Fibroblast of mammary gland (primary cell): ENCODE results near the gene NETO2.
"Not testable (repeated sequence)": the region's sequence is repeated elsewhere in the genome, so short reads cannot be mapped to it uniquely, and the experiment has no call there.

Experiments
- DNase-seq: peaks from one replicate; pipeline ENCODE4 v3.0.0-alpha.2; 2010; ENCODE audit warnings: low read depth
- H3K4me3 ChIP-seq: 2 replicates; pipeline ENCODE4 v1.5.1; 2011; ENCODE audit warnings: low read depth, mild to moderate bottlenecking, low read length, moderate library complexity; ENCODE audit not compliant: control insufficient read depth
- TF ChIP-seq, protein P1 (sequence below): conservative IDR thresholded peaks from 2 replicates; pipeline ENCODE4 v1.5.1; 2011; ENCODE audit warnings: low read depth, low read length, inconsistent platforms; ENCODE audit not compliant: control insufficient read depth, insufficient read depth

Gene NETO2

DNA sequence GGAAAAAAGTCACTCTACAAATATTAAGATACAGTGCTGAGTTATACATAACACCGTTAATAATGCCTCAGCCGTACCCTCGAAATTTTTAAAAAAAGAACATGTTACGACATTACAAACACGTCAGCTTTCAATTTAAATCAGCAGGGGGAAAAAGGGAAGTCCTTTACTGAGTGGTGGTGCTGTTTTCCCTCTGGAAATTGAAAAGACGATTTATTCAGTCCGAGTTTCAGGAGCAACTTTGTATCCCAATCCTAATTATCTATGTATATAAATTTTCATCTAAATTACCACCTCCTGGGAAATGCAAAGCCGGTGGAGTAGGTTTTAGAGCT, 1.3 kb downstream of the NETO2 start:
- peak; percentile 59 for DNase-seq
- TF ChIP-seq, protein P1, sequence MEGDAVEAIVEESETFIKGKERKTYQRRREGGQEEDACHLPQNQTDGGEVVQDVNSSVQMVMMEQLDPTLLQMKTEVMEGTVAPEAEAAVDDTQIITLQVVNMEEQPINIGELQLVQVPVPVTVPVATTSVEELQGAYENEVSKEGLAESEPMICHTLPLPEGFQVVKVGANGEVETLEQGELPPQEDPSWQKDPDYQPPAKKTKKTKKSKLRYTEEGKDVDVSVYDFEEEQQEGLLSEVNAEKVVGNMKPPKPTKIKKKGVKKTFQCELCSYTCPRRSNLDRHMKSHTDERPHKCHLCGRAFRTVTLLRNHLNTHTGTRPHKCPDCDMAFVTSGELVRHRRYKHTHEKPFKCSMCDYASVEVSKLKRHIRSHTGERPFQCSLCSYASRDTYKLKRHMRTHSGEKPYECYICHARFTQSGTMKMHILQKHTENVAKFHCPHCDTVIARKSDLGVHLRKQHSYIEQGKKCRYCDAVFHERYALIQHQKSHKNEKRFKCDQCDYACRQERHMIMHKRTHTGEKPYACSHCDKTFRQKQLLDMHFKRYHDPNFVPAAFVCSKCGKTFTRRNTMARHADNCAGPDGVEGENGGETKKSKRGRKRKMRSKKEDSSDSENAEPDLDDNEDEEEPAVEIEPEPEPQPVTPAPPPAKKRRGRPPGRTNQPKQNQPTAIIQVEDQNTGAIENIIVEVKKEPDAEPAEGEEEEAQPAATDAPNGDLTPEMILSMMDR = no peak
- peak overlapping the region; percentile 63 for H3K4me3 ChIP-seq

DNA sequence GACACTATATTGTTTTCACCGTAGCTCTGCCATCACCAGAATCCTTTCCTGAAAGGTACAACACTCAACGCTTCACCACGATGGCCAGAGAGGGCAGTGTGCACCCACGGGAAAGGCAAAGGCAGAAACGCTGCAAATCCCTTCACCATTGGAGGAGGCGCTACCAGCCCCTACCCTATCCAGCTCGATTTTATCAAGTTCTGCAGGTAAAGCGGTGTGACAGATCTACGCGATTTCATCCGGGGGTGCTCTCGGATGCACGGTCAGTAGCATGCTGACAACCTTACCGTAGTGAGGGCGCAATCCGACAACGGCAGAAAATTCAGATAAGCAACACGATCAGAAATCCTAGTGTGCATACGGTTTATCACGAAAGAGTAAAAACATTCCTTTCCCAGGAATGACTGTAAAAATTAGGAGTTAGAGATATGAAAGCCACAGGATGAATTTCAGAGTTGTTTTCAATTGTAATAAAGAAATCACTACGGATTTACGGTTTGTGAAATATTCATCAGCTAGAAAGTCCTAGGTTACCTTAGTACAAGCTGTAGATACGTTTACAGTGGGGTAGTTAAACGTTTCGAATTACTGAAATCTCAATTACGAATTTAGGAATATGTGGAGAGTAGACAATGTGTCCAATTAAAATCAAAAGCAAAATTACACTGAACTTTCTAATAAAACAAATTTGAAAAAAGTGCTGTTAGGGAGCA, 1.8 kb downstream of the NETO2 start:
- peak; percentile 83 for DNase-seq
- peak overlapping the region; percentile 63 for H3K4me3 ChIP-seq
- TF ChIP-seq, protein P1 = peak; percentile 98

DNA sequence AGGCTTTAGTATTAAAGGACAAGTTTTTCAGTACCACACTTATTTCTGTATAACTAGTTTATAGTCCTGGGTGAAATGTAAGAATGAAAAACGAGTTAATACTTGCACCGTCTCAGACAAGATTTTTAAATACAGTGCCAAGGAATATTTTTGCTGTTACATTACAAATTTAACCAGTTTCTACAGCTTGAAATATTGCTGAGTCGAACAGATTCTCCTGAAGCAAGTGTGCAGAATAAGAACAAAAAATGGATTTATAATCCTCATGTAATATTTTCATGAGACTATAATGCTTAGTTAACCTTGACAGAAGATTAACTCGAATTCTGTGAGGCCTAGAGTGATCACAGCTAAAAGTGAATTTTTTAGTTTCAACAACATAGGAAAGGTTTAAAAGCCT, 3.1 kb downstream of the NETO2 start:
- no peak overlapping the region for H3K4me3 ChIP-seq
- TF ChIP-seq, protein P1 = no peak
- DNase-seq = no peak

DNA sequence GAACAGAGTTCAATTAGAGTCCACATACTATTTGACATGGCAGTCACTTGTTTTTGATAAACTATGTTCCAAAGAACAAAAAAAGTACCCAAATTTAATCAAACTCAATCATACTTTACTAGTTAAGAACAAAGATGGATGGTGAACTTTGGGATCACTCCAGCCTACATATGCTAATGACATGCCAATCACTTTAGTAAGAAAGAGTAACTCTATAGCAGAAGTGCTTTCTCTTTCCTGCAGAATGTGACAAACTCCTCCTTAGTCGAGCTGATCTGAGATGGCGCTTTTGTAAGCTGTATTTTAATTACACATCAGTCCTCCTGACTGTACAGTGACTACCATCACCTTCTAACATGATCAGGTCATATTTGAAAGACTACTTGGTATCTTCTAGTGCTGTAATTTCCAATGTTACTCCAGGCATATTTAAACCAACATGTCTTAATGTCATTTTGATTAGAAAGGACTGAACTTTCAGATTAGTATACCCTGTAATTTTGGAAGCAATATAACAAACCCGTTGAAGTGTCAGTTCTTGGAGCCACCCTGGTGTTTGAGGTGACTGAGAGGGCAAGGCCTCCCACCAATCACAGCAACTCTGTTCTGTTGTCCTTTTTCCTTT, 4.1 kb downstream of the NETO2 start:
- no peak overlapping the region for H3K4me3 ChIP-seq
- DNase-seq = peak; percentile 8

DNA sequence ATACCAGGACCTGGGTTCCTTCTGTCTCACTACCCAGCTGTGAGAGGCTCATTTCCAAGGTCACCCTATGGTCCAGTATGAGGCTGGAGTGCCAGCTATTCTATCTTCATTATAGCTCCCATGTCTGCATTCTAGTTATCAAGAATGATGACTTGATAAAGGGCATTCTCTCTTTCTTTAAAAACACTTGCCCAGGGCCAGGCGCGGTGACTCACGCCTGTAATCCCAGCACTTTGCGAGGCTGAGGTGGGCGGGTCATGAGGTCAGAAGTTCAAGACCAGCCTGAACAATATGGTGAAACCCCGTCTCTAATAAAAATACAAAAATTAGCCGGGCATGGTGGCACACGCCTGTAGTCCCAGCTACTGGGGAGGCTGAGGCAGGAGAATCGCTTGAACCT, 5.8 kb downstream of the NETO2 start:
- not testable (repeated sequence) for DNase-seq, H3K4me3 ChIP-seq

More for the DNA sequence above, 4.1 kb downstream of the NETO2 start:
- TF ChIP-seq, protein P1 = no peak

DNA sequence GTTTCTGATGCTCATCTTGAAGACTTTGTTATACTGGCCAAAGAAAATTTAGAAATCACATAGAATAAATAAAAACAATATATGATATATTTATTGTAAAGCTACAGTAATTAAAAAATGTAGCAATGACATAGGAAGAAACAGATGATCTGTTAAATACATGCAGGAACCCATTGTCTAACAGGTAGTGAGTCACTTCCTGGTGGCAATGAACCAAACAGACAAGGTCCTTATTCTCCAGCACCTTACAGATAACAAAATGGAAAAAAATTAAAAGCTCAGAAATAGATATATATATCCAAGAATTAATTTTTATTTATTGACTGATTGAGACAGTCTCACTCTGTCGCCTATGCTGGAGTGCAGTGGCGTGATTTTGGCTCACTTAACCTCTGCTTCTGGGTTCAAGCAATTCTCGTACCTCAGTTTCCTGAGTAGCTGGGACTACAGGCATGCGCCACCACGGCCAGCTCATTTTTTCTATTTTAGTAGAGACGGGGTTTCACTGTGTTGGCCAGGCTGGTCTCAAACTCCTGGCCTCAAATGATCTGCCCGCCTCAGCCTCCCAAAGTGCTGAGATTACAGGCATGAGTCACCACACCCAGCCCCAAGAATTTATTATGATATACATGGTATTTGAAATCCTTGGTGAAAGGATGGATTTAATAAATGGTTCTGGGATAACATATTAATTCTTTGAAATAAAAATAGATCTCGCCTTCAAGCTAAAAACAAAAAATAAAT, 7.5 kb downstream of the NETO2 start:
- DNase-seq = peak; percentile 44
- TF ChIP-seq, protein P1 = no peak
- H3K4me3 ChIP-seq = no peak overlapping the region

DNA sequence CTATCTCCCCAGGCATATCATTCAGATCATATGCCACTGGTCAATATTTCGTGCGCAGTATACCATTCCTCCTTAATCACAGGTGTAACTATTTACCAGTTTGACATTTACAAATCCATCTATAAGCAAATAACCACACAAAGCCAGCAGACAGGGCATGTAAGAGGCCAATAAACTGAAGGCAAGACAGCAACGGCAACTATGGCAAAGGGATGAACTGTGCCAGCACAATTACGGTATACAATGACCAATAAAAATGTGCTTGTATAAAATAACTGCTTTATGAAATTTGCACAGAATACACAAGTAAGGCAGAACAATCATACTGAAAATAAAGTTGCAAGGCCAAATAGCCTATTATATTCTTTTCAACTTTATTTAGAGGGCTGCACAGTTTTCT, 9.2 kb downstream of the NETO2 start:
- no peak overlapping the region for H3K4me3 ChIP-seq
- no peak for DNase-seq
- TF ChIP-seq, protein P1 = no peak
